ENCODE measurements around the gene NDUFAF2. TPM values are rescaled to one million over a fixed set of nuclear protein-coding genes. Genes with fewer than 3 reads are reported as not detected.
A peak's percentile ranks its signal among the peaks of the same experiment; 100 is the strongest.

NDUFAF2 gene
- total and polyA plus RNA-seq, 2 of the 13 experiments (the other 11 are each of a cell fraction or from before 2014, with no cell fraction given) = 34.0 to 78.4 TPM

DNA sequence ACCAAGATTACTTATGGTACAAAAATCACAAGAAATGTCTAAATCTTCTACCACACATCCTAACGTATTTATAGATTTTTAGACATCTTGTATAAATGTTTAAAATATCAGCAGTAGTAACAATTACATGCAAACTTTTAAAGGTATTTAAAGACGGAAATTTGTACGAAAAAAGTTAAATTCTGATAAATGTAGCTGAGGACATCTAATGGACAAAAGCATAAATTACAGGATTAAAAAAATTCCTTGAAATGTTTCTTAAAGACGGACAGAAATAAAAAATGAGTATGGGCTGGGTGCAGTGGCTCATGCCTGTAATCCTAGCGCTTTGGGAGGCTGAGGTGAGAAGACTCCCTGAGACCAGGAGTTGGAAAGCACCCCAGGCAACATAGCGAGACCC lies 16.0 kb upstream of the NDUFAF2 start:
- H2AFZ ChIP-seq (ENCODE audit: low read length) = no peak overlapping the region
- H4K20me1 ChIP-seq (ENCODE audit: insufficient read depth, low read length) = no peaks in the 10 kb centered on the region
- H3K9me3 ChIP-seq (ENCODE audit: low read length) = no peaks in the 10 kb centered on the region
- no peaks in the 10 kb centered on the region for H3K27me3 ChIP-seq (ENCODE audit: control insufficient read depth in 1 of 2, insufficient read depth in 2 of 2, low read length in 2 of 2)
- in situ Hi-C loops (cut with HindIII; ENCODE audit: extremely low pct_ligation_motif_present, low pct_unique_long_range_greater_than_20kb) = no loop called here
- FAIRE-seq (no peak), ATAC-seq (no peak), DNase-seq (ENCODE audit: low spot score) (no peak)
- no peaks in the 10 kb centered on the region for H3K79me2 ChIP-seq (ENCODE audit: insufficient read depth, low read length)
- BruUV-seq (replicated peaks) = no TSS peak
- intact Hi-C loops (cut with micrococcal nuclease; ENCODE audit: unreplicated experiment) = no loop called here
- no peak for TF ChIP-seq PREB (CRISPR knock-in tag; IDR thresholded peaks at IDR 0.05)
- TF ChIP-seq STAG1 (CRISPR knock-in tag; IDR thresholded peaks at IDR 0.05) = peak; percentile 23; the same call in 1 of the 2 replicates
- no peak overlapping the region for H3K9ac ChIP-seq (ENCODE audit: insufficient read depth, low read depth, low read length)
- WGBS (ENCODE audit: low lambda C conversion rate) = 87% methylated on average over 6 of the region's 6 CpGs
- H3K4me1 ChIP-seq (ENCODE audit: insufficient read depth, low read length) = no peaks in the 10 kb centered on the region
- ChIA-PET POLR2A (no interaction called here), CTCF (ENCODE audit: low intra/inter-chr PET ratio, low total read pairs) (interaction anchor here (1.4 kb wide), 1 partner anchor 251 kb away, joined by 8 read pairs; no protein-coding TSS in a partner anchor)
- H3K4me2 ChIP-seq (ENCODE audit: low read depth, low read length) = no peak overlapping the region
- H3K36me3 ChIP-seq (replicated peaks in 1 of 2; ENCODE audit: control insufficient read depth in 1 of 2, insufficient read depth in 2 of 2, low read length in 2 of 2) = peaks cover 6 to 25% of the 10 kb centered on the region in 2 experiments; a peak in 4 of 5 replicates
- no peak overlapping the region for H3K4me3 ChIP-seq (replicated peaks in 1 of 3; ENCODE audit: insufficient read depth in 1 of 3, low read depth in 2 of 3, low read length in 3 of 3)
- no peak overlapping the region for H3K27ac ChIP-seq (ENCODE audit: extremely low read length, insufficient read depth, low read length)

DNA sequence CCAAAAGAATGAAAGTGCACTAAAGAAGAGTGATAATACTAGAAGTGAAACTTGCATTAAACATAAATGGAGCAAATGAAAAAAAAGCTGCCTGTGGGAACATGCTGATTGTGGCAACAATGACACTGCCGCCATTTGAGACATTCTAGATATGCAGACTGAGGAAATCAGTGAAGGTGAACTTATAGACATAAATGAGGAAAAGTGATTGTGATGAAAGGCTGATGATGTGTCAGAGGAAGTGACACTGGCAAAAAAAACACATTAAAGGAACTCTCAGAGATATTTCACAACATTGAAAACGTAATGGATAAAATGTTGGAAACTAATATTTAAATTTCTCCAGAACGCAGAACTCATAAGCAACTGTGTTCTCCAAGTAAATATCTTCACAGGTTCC lies 1.4 kb upstream of the NDUFAF2 start:
- ChIA-PET POLR2A (no interaction called here), CTCF (ENCODE audit: low intra/inter-chr PET ratio, low total read pairs) (no interaction called here)
- Histone ChIP-seq H3K27ac (ENCODE audit: extremely low read length, insufficient read depth, low read length) (no peak overlapping the region), H2AFZ (ENCODE audit: low read length) (no peak overlapping the region), H3K9me3 (ENCODE audit: low read length) (no peaks in the 10 kb centered on the region), H3K27me3 (ENCODE audit: control insufficient read depth in 1 of 2, insufficient read depth in 2 of 2, low read length in 2 of 2) (no peaks in the 10 kb centered on the region; a peak in 1 of 5 replicates), H3K4me1 (ENCODE audit: insufficient read depth, low read length) (peaks cover 53% of the 10 kb centered on the region), H3K9ac (ENCODE audit: insufficient read depth, low read depth, low read length) (peak overlapping the region; percentile 72), H3K4me3 (replicated peaks in 1 of 3; ENCODE audit: insufficient read depth in 1 of 3, low read depth in 2 of 3, low read length in 3 of 3) (peak overlapping the region; percentile 87 to 96 (median 90); a peak in 5 of 6 replicates), H3K4me2 (ENCODE audit: low read depth, low read length) (peak overlapping the region; percentile 83), H3K36me3 (replicated peaks in 1 of 2; ENCODE audit: control insufficient read depth in 1 of 2, insufficient read depth in 2 of 2, low read length in 2 of 2) (peaks cover 2 to 8% of the 10 kb centered on the region in 2 experiments; a peak in 3 of 5 replicates), H3K79me2 (ENCODE audit: insufficient read depth, low read length) (peaks cover 79% of the 10 kb centered on the region), H4K20me1 (ENCODE audit: insufficient read depth, low read length) (no peaks in the 10 kb centered on the region)
- in situ Hi-C loops (cut with HindIII; ENCODE audit: extremely low pct_ligation_motif_present, low pct_unique_long_range_greater_than_20kb) = loop anchor here (10.0 kb wide), 1 partner anchor 269 kb away; no protein-coding TSS in a partner anchor
- TF ChIP-seq SIN3B (IDR thresholded peaks at IDR 0.05; ENCODE audit: low read length) (no peak), CEBPB (IDR thresholded peaks at IDR 0.05; ENCODE audit: borderline replicate concordance, low read depth, low read length) (0 out of 2 replicates have a peak, but pooled peaks have one; percentile 34)
- intact Hi-C loops (cut with micrococcal nuclease; ENCODE audit: unreplicated experiment) = no loop called here
- no peak for ATAC-seq
- no TSS peak for BruUV-seq (replicated peaks)
- no peak for FAIRE-seq
- no peak for DNase-seq (ENCODE audit: low spot score)
- WGBS (ENCODE audit: low lambda C conversion rate) = 47% methylated on average over 3 of the region's 3 CpGs
